ENCODE data around the gene MANBA.
"Not testable (repeated sequence)": the region's sequence is repeated elsewhere in the genome, so short reads cannot be mapped to it uniquely, and the experiment has no call there.

Gene MANBA

GRCh38 chr4:102730968-102731533 is 29.7 kb downstream of the MANBA start:
- no peak for DNase-seq (ENCODE audit: low spot score)
- no peak for TF ChIP-seq CTCF (IDR thresholded peaks at IDR 0.05; ENCODE audit: extremely low read depth, insufficient read depth, missing control alignments)
- in situ Hi-C loops (cut with MboI; ENCODE audit: low pct_unique_long_range_greater_than_20kb, low sequenced_read_pairs, unreplicated experiment), result no loop called here

GRCh38 chr4:102729486-102729885 is 31.3 kb downstream of the MANBA start:
- DNase-seq (ENCODE audit: low spot score); in situ Hi-C loops (cut with MboI; ENCODE audit: low pct_unique_long_range_greater_than_20kb, low sequenced_read_pairs, unreplicated experiment): not testable (repeated sequence)

- DNase-seq (ENCODE audit: low spot score); in situ Hi-C loops (cut with MboI; ENCODE audit: low pct_unique_long_range_greater_than_20kb, low sequenced_read_pairs, unreplicated experiment): not testable (repeated sequence)
Observed at GRCh38 chr4:102726919-102727318, 33.8 kb downstream of the MANBA start.

GRCh38 chr4:102726068-102726467 is 34.7 kb downstream of the MANBA start:
- DNase-seq (ENCODE audit: low spot score), result no peak
- in situ Hi-C loops (cut with MboI; ENCODE audit: low pct_unique_long_range_greater_than_20kb, low sequenced_read_pairs, unreplicated experiment), result no loop called here
- no peak for TF ChIP-seq CTCF (IDR thresholded peaks at IDR 0.05; ENCODE audit: extremely low read depth, insufficient read depth, missing control alignments)

- in situ Hi-C loops (cut with MboI; ENCODE audit: low pct_unique_long_range_greater_than_20kb, low sequenced_read_pairs, unreplicated experiment), result no loop called here
- TF ChIP-seq CTCF (IDR thresholded peaks at IDR 0.05; ENCODE audit: extremely low read depth, insufficient read depth, missing control alignments), result no peak
- DNase-seq (ENCODE audit: low spot score), result no peak
Observed at GRCh38 chr4:102725229-102725628, 35.5 kb downstream of the MANBA start.

GRCh38 chr4:102723511-102723910 is 37.3 kb downstream of the MANBA start:
- in situ Hi-C loops (cut with MboI; ENCODE audit: low pct_unique_long_range_greater_than_20kb, low sequenced_read_pairs, unreplicated experiment), result no loop called here
- TF ChIP-seq CTCF (IDR thresholded peaks at IDR 0.05; ENCODE audit: extremely low read depth, insufficient read depth, missing control alignments), result no peak
- no peak for DNase-seq (ENCODE audit: low spot score)

GRCh38 chr4:102722740-102723139 is 38.0 kb downstream of the MANBA start:
- no peak for TF ChIP-seq CTCF (IDR thresholded peaks at IDR 0.05; ENCODE audit: extremely low read depth, insufficient read depth, missing control alignments)
- no peak for DNase-seq (ENCODE audit: low spot score)
- in situ Hi-C loops (cut with MboI; ENCODE audit: low pct_unique_long_range_greater_than_20kb, low sequenced_read_pairs, unreplicated experiment), result no loop called here

- DNase-seq (ENCODE audit: low spot score); in situ Hi-C loops (cut with MboI; ENCODE audit: low pct_unique_long_range_greater_than_20kb, low sequenced_read_pairs, unreplicated experiment): not testable (repeated sequence)
Observed at GRCh38 chr4:102718833-102719575, 41.8 kb downstream of the MANBA start.
